RPMI7951 (cell line): ENCODE measurements around the gene RER1. TPM values are rescaled to one million over a fixed set of nuclear protein-coding genes. Genes with fewer than 3 reads are reported as not detected.

Source experiments
- DNase-seq: peaks from one replicate; pipeline ENCODE4 v3.0.0-alpha.2; 2012; ENCODE audit warnings: low read depth
- total RNA-seq: library from RNA; depleted of rRNA; stranded (reverse); fragments of >200 nt; shearing (Covaris generic); gene quantifications from 2 replicates; pipeline ENCODE4 v1.2.3, GENCODE V29; 2014

Gene RER1
- total RNA-seq, 1 experiment from 2014 or later, result 113 TPM

GRCh38 chr1:2353551-2354438 lies 37.8 kb upstream of the RER1 start:
- no peak for DNase-seq

GRCh38 chr1:2354511-2355372 lies 36.9 kb upstream of the RER1 start:
- no peak for DNase-seq

GRCh38 chr1:2355373-2356261 lies 36.0 kb upstream of the RER1 start:
- DNase-seq, result no peak

GRCh38 chr1:2356401-2356800 lies 35.2 kb upstream of the RER1 start:
- DNase-seq, result no peak

GRCh38 chr1:2356911-2357845 lies 34.5 kb upstream of the RER1 start:
- no peak for DNase-seq

GRCh38 chr1:2358072-2358471 lies 33.6 kb upstream of the RER1 start:
- DNase-seq, result no peak

- no peak for DNase-seq
Observed at GRCh38 chr1:2358651-2359640, 32.7 kb upstream of the RER1 start.

- no peak for DNase-seq
Observed at GRCh38 chr1:2360588-2361364, 30.9 kb upstream of the RER1 start.

- DNase-seq, result no peak
Observed at GRCh38 chr1:2363847-2364513, 27.7 kb upstream of the RER1 start.

- DNase-seq, result no peak
Observed at GRCh38 chr1:2368053-2368744, 23.4 kb upstream of the RER1 start.

- peak; percentile 71 for DNase-seq
Observed at GRCh38 chr1:2372551-2373490, 18.8 kb upstream of the RER1 start.

- no peak for DNase-seq
Observed at GRCh38 chr1:2373551-2374251, 17.9 kb upstream of the RER1 start.

- no peak for DNase-seq
Observed at GRCh38 chr1:2374252-2375155, 17.1 kb upstream of the RER1 start.

GRCh38 chr1:2375246-2375922 lies 16.3 kb upstream of the RER1 start:
- no peak for DNase-seq
